HEK293T (cell line): ENCODE measurements around the gene PSMC3IP.
A peak's percentile ranks its signal among the peaks of the same experiment; 100 is the strongest.

Source experiments
- CTCF ChIA-PET: fragments of 350-600 bp; formaldehyde crosslinking; extraction: SDS; loops from one replicate; lab custom pipeline; 2021; ENCODE audit warnings: antibody characterized with exemption, inconsistent platforms; lab: Yijun Ruan, JAX
- POLR2A ChIA-PET: fragments of 350-600 bp; formaldehyde crosslinking; extraction: SDS; loops from one replicate; lab custom pipeline; 2020; ENCODE audit warnings: antibody characterized with exemption, inconsistent platforms; lab: Yijun Ruan, JAX
- DNase-seq: peaks from one replicate; pipeline ENCODE4 v3.0.0; 2012; ENCODE audit warnings: mixed read lengths; ENCODE audit errors: extremely low spot score
- ARNT ChIP-seq: fragments of 450-650 bp; IDR thresholded peaks from 2 replicates; pipeline ENCODE4 v1.6.1; 2017; ENCODE audit warnings: mild to moderate bottlenecking
- BHLHE40 ChIP-seq: fragments of 450-650 bp; IDR thresholded peaks from 2 replicates; pipeline ENCODE4 v1.6.1; 2016; ENCODE audit warnings: mild to moderate bottlenecking, moderate library complexity, borderline replicate concordance
- CTBP1 ChIP-seq: fragments of 450-650 bp; IDR thresholded peaks from 2 replicates; pipeline ENCODE4 v1.6.1; 2016; ENCODE audit warnings: borderline replicate concordance
- ELF4 ChIP-seq: fragments of 450-650 bp; IDR thresholded peaks from 2 replicates; pipeline ENCODE4 v1.6.1; 2017; ENCODE audit warnings: antibody characterized with exemption
- FOXA1 ChIP-seq: fragments of 450-650 bp; IDR thresholded peaks from 2 replicates; pipeline ENCODE4 v1.6.1; 2016; ENCODE audit warnings: mild to moderate bottlenecking
- FOXK2 ChIP-seq: fragments of 450-650 bp; IDR thresholded peaks from 2 replicates; pipeline ENCODE4 v1.6.1; 2016; ENCODE audit warnings: mild to moderate bottlenecking
- FOXM1 ChIP-seq: fragments of 450-650 bp; IDR thresholded peaks from 2 replicates; pipeline ENCODE4 v1.6.1; 2017; ENCODE audit warnings: mild to moderate bottlenecking, borderline replicate concordance
- HDGF ChIP-seq: fragments of 450-650 bp; IDR thresholded peaks from 2 replicates; pipeline ENCODE4 v1.6.1; 2017; ENCODE audit warnings: antibody characterized with exemption, borderline replicate concordance
- L3MBTL2 ChIP-seq: fragments of 450-650 bp; conservative IDR thresholded peaks from 2 replicates; pipeline ENCODE4 v1.6.1; 2016; ENCODE audit warnings: mild to moderate bottlenecking
- LEF1 ChIP-seq: fragments of 450-650 bp; IDR thresholded peaks from 2 replicates; pipeline ENCODE4 v1.6.1; 2017; ENCODE audit warnings: mild to moderate bottlenecking, borderline replicate concordance
- NFRKB ChIP-seq: fragments of 450-650 bp; IDR thresholded peaks from 2 replicates; pipeline ENCODE4 v1.6.1; 2016; ENCODE audit warnings: mild to moderate bottlenecking, moderate library complexity
- SP1 ChIP-seq: fragments of 450-650 bp; IDR thresholded peaks from 2 replicates; pipeline ENCODE4 v1.6.1; 2017
- SUZ12 ChIP-seq: fragments of 450-650 bp; IDR thresholded peaks from 2 replicates; pipeline ENCODE4 v1.6.1; 2016; ENCODE audit warnings: mild to moderate bottlenecking
- TARDBP ChIP-seq: fragments of 450-650 bp; IDR thresholded peaks from 2 replicates; pipeline ENCODE4 v1.6.1; 2016
- ZNF384 ChIP-seq: fragments of 450-650 bp; IDR thresholded peaks from 2 replicates; pipeline ENCODE4 v1.6.1; 2016
- TF ChIP-seq, protein P1 (sequence below): fragments of 450-650 bp; IDR thresholded peaks from 2 replicates; pipeline ENCODE4 v1.6.1; 2016

Gene PSMC3IP

DNA sequence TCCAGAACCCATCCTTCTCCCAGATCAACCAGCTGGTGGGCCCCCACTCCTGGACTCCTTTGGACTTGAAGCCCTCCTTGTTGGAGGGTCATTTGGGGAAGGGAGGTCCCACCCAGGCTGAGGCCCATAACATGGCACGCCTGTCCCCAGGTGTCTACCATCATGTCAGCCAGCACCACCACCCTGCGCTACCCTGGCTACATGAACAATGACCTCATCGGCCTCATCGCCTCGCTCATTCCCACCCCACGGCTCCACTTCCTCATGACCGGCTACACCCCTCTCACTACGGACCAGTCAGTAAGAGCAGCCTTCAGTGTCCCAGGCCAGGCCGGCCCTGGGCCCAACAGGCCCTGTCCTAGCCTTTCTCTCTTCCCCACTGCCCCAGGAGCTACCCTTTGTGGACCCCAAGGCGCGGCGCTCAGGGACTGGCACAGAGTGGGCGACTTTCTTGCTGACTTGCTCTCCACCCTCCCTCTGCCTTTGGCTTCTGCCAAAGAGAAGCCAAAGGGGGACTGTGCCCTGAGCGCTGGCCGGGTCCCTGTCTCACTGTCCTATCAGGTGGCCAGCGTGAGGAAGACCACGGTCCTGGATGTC, 36.3 kb upstream of the PSMC3IP start:
- no peak for DNase-seq
- ChIA-PET CTCF (no interaction called here), POLR2A (interaction anchor here (0.6 to 1.0 kb wide), 2 partner anchors 22 to 64 kb away, joined by 4 to 8 read pairs; no protein-coding TSS in a partner anchor)
- no peak for TF ChIP-seq LEF1
- TF ChIP-seq ARNT: no peak
- TF ChIP-seq HDGF: no peak
- no peak for TF ChIP-seq BHLHE40
- TF ChIP-seq TARDBP: no peak
- TF ChIP-seq, protein P1, sequence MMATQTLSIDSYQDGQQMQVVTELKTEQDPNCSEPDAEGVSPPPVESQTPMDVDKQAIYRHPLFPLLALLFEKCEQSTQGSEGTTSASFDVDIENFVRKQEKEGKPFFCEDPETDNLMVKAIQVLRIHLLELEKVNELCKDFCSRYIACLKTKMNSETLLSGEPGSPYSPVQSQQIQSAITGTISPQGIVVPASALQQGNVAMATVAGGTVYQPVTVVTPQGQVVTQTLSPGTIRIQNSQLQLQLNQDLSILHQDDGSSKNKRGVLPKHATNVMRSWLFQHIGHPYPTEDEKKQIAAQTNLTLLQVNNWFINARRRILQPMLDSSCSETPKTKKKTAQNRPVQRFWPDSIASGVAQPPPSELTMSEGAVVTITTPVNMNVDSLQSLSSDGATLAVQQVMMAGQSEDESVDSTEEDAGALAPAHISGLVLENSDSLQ: no peak
- TF ChIP-seq FOXA1: no peak
- TF ChIP-seq FOXK2: no peak
- TF ChIP-seq SP1: no peak
- TF ChIP-seq NFRKB: no peak
- TF ChIP-seq CTBP1: no peak
- no peak for TF ChIP-seq L3MBTL2
- TF ChIP-seq ZNF384: no peak
- no peak for TF ChIP-seq FOXM1
- TF ChIP-seq SUZ12: no peak
- TF ChIP-seq ELF4: no peak

DNA sequence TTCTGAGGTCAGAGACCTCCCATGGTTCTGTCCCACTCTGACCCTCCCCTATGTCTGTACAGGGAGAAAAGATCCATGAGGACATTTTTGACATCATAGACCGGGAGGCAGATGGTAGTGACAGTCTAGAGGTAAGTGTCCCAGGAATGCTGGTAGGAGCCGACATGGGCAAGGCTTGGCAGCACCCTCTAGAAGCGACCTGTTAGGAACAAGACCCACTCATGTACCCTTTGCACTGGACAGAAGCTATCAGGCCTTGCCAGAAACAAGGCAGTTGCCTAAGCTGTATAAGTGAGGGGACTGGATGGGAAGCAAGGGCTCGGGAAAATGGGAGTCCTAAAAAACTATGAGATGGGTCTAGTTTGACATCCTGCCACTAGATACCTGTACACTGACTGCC, 34.5 kb upstream of the PSMC3IP start:
- TF ChIP-seq FOXA1: no peak
- no peak for TF ChIP-seq FOXM1
- no peak for TF ChIP-seq L3MBTL2
- no peak for TF ChIP-seq BHLHE40
- TF ChIP-seq SP1: no peak
- TF ChIP-seq ZNF384: no peak
- TF ChIP-seq LEF1: no peak
- POLR2A ChIA-PET: interaction anchor here (1.1 kb wide), 1 partner anchor 67 kb away, joined by 3 read pairs; no protein-coding TSS in a partner anchor

DNA sequence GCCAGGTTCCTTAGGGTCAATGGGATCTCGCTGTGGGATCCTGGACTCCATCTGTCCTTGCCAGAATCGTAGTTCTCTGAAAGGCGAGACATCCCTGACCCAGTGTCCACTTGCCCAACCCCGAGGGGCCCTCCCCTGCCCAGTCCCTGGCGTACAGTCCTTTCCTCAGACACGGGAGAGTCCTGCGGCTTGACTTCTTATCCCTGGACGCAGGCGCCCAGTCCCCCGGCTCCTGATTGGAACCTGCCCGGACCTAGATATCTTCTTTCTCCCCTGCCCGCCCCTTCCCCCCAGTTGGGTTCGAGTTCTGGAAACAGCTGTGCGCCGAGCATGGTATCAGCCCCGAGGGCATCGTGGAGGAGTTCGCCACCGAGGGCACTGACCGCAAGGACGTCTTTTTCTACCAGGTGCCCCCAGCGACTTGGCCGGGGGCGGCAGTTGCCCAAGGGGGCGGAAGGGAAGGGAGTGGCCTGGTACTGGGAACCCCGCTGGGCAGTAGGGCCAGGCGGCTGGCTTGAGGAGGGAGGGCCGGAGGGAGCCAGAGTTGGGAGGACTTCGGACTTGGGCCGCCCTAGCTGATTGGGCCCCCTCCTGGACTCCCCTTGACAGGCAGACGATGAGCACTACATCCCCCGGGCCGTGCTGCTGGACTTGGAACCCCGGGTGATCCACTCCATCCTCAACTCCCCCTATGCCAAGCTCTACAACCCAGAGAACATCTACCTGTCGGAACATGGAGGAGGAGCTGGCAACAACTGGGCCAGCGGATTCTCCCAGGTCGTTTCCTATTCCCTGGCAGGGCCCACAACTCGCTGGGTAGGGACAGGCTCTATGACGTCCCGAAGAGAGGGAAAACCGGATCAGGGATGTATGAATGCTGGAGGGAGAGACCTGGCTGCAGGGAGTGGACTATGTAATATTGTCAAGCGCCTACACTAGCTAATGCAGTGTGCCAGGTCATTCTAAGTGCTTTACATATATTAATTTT, 32.6 kb upstream of the PSMC3IP start:
- POLR2A ChIA-PET: interaction anchor here (0.6 to 3.7 kb wide), 31 partner anchors 9 to 164 kb away, joined by 3 to 88 read pairs (median 5); partner anchors contain the start of genes PLEKHH3, PSMC3IP, TUBG2 and VPS25
- CTCF ChIA-PET: interaction anchor here (1.5 to 3.1 kb wide), 2 partner anchors 32 to 69 kb away, joined by 4 to 25 read pairs; partner anchors contain the start of gene PSMC3IP
- DNase-seq: peak; percentile 30

More for the DNA sequence above, 34.5 kb upstream of the PSMC3IP start:
- DNase-seq: no peak
- CTCF ChIA-PET: interaction anchor here (0.6 kb wide), 1 partner anchor 35 kb away, joined by 3 read pairs; no protein-coding TSS in a partner anchor

DNA sequence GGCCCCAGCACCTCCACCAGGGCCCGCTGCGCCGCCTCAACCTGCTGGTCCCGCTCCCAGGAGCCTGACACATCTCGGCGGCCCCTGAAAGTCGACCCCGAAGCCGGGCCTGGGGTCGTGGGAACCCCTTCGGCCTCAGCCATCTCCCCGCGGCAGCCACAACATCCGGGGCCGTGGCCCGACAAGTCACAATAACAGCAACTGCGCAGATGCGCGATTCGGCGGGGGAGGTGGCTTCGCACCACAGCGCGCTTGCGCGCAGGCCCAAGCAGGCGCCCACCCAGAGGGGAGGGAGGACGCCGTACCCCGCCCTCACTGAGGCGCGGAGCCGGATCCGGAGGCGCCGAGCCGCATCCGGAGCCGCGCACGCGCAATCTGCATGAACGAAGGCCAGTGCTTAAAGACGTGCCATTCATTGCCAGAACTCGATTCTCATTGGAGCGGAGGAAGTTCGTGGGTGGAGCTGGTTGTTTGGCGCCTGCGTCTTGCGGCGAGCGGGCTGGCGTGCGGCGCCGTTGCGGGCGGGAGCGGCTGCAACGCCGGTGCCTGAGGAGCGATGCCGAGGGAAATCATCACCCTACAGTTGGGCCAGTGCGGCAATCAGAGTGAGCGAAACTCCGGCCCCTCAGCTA, 31.8 kb upstream of the PSMC3IP start, which contains the start of the genes RETREG3 and TUBG1:
Gene RETREG3, minus strand, starts transcription at position 193 of the 632 bp plus-strand sequence. Its CDS starts 50 bp downstream, at position 143.
Gene TUBG1, plus strand, starts transcription at position 502 of the 632 bp plus-strand sequence. Its CDS starts 55 bp downstream, at position 557.
- TF ChIP-seq FOXK2 (no peak), SP1 (no peak), FOXM1 (no peak), TARDBP (no peak), ARNT (no peak), HDGF (peak; percentile 90; the same call in 1 of the 2 replicates), ELF4 (no peak), NFRKB (no peak), BHLHE40 (no peak), ZNF384 (no peak), LEF1 (no peak), L3MBTL2 (peak; percentile 75), CTBP1 (no peak), FOXA1 (no peak), SUZ12 (no peak)
- TF ChIP-seq, protein P1: peak; percentile 97
- ChIA-PET POLR2A (interaction anchor here (0.6 to 3.7 kb wide), 37 partner anchors 10 to 920 kb away, joined by 3 to 88 read pairs (median 5); partner anchors contain the start of genes EIF1, PLEKHH3, PSMC3IP and TUBG2), CTCF (interaction anchor here (1.5 to 3.1 kb wide), 2 partner anchors 31 to 70 kb away, joined by 4 to 25 read pairs; partner anchors contain the start of gene PSMC3IP)
- DNase-seq: peak; percentile 99

DNA sequence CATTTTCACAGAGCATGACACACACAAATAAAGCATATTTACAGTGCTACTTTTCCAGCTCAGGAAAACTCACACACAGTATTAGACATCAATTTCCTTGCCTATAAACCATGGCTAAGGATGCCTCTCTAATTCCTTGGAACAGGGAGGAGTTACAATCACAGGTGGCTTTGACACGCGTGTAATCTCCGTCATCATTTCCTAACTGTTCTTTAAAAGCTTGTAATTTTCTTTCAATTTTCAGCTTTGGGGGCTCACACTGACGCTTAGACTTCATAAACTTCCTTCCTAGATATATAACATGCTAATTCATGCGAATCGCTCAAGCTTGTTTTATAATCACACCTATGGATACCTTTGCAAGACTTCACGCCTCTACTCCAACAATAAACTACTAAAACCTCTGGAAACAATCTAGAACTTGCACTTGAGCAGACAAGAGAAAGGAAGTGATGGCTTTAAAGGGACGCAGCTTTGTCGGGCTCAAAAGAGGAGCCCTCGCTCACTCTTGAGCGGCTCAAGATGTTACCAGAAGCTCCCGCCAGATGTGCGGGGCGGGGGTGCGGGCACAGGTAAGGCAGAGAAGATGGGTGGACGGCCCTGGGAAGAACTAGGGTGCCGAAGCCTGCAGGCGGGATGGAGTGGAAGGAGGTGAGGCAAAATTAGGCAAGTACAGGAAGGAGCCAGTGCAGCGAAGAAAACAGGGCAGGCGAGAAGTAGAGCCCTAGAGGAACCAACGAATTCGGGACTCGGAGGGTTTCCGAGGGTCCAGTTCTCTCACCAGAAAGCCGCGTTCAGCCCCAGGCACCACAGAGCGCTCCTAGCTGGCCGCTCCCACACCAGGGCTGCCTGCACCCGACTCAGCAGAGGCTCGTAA, 31.0 kb upstream of the PSMC3IP start:
- no peak for DNase-seq
- TF ChIP-seq SUZ12: no peak
- no peak for TF ChIP-seq TARDBP
- TF ChIP-seq LEF1: no peak
- no peak for TF ChIP-seq HDGF
- TF ChIP-seq, protein P1: no peak
- TF ChIP-seq SP1: no peak
- no peak for TF ChIP-seq BHLHE40
- TF ChIP-seq FOXA1: no peak
- no peak for TF ChIP-seq NFRKB
- TF ChIP-seq FOXM1: no peak
- TF ChIP-seq ELF4: no peak
- no peak; the same call in 1 of the 2 replicates for TF ChIP-seq CTBP1
- no peak for TF ChIP-seq ZNF384
- TF ChIP-seq L3MBTL2: no peak
- TF ChIP-seq FOXK2: no peak
- no peak for TF ChIP-seq ARNT
- ChIA-PET CTCF (interaction anchor here (0.5 to 3.1 kb wide), 5 partner anchors 26 to 944 kb away, joined by 4 to 25 read pairs (median 5); partner anchors contain the start of gene PSMC3IP), POLR2A (interaction anchor here (0.6 to 3.7 kb wide), 41 partner anchors 9 to 919 kb away, joined by 3 to 88 read pairs (median 4); partner anchors contain the start of genes EIF1, PLEKHH3, PSMC3IP and TUBG2)
